ENCODE data around the gene SEMA4G.

The SEMA4G gene, protein sequence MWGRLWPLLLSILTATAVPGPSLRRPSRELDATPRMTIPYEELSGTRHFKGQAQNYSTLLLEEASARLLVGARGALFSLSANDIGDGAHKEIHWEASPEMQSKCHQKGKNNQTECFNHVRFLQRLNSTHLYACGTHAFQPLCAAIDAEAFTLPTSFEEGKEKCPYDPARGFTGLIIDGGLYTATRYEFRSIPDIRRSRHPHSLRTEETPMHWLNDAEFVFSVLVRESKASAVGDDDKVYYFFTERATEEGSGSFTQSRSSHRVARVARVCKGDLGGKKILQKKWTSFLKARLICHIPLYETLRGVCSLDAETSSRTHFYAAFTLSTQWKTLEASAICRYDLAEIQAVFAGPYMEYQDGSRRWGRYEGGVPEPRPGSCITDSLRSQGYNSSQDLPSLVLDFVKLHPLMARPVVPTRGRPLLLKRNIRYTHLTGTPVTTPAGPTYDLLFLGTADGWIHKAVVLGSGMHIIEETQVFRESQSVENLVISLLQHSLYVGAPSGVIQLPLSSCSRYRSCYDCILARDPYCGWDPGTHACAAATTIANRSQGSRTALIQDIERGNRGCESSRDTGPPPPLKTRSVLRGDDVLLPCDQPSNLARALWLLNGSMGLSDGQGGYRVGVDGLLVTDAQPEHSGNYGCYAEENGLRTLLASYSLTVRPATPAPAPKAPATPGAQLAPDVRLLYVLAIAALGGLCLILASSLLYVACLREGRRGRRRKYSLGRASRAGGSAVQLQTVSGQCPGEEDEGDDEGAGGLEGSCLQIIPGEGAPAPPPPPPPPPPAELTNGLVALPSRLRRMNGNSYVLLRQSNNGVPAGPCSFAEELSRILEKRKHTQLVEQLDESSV

GRCh38 chr10:100969187-100970075, at the start of gene SEMA4G:
SEMA4G (plus strand) TSS chr10:100969504; CDS start chr10:100972913, 3,409 bp downstream.
- DNase-seq: peak in 1 of 2 experiments; percentile 17

DNA sequence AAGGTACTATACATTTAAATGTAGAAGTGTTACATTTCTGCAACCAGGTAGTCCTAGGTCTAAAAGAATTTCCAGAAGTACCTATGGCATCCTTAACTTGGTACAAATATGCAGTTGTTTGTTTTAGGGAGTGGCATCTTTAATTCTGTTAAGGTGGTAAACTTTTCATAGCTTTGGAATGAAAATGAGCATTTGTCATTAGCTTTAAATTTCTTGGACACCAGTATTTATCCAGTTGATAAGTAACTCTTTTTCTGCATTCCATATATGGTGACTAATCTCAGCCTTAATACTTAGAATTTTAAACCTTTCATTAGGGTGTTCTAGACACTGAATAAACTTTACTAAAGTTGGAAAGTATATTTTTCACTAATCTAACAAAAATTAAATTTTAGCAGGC, 45.7 kb upstream of the SEMA4G start:
- DNase-seq: no peak

- no peak for DNase-seq
Observed at GRCh38 chr10:100927266-100927665, 42.0 kb upstream of the SEMA4G start.

- no peak for DNase-seq
Observed at GRCh38 chr10:100928039-100928438, 41.3 kb upstream of the SEMA4G start.

GRCh38 chr10:100930368-100930767, 38.9 kb upstream of the SEMA4G start:
- no peak for DNase-seq

- no peak for DNase-seq
Observed at GRCh38 chr10:100934084-100934659, 35.1 kb upstream of the SEMA4G start.

DNA sequence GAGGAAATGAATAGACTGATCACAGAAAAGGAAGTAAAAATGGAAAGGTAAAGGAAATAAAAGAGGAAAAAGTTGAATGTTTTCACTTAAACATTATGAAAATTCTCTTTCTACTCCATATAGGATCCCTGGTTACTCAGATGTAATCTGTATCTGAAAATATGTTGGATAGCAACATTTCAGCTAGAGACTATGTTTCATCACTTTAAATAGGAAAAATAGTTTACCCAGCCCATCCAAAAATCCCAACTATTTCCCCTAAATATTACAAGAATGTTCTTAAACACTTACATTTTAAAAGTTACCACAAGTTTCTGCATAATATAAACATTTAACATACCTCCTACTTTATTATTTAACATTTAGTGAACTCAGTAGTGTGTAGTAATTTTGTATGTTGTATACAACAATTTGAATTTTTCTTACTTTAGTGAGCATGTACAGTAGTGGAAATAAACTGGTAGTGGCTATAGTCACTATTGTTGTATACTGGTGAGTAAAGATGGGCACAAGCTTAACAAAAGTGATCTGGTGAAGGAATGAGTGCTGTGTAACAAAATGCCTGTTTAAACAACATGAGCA, 29.4 kb upstream of the SEMA4G start:
- no peak for DNase-seq

GRCh38 chr10:100942229-100942628, 27.1 kb upstream of the SEMA4G start:
- no peak for DNase-seq

DNA sequence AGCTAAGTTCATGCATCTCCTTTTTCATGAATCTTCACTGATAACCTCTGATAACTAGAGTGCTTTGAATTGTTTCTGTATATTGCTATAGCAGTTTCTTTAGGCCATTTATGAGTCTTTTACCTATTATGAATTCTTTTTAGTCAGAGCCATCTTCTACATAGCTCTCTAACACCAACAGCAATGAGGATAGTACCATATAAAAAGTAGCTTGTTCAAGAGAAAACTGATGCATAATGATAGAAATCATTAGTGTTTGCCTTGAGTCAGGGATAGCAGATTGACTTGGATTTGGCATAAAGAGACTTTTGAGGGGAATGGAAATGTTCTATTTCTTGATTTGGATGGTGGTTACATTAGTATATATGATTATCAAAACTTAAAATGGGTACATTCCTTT, 25.8 kb upstream of the SEMA4G start:
- DNase-seq: no peak

- DNase-seq: no peak
Observed at GRCh38 chr10:100945754-100946153, 23.6 kb upstream of the SEMA4G start.

DNA sequence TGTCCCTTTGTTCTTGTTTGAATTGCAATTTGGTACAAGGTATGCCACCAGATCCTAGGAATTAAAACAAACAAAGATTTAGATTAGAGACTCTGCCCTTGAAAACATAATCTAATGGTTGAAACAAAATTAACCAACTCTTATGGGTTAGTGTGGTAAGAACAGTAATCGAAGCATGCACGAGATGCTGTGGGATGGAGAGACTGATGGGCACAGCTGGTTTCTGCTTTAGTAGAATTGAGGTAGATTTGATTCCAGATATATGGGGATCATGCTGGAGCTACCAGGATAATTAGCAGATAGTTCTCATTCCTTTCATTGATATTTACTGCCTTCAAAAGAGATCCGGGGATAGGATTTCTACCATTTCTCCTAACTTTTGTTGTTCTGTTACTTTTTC, 20.4 kb upstream of the SEMA4G start:
- no peak for DNase-seq

DNA sequence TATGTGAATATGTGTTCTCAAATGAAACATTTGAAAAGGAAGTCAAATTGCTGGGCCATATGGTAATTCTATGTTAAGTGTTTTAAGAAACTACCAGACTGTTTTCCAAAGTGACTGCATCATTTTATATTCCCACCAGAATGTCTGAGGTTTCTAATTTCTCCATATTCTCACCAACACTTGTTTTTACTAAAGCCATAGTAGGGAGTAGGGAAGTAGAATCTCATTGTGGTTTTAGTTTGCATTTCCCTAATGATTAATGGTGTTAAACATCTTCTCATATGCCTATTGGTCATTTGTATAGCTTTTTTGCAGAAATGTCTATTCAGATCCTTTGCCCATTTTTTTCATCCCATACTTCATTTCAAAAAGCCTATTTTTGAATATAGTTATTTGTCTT, 9.1 kb upstream of the SEMA4G start:
- no peak for DNase-seq

GRCh38 chr10:100962351-100963080, 6.8 kb upstream of the SEMA4G start:
- DNase-seq: no peak

DNA sequence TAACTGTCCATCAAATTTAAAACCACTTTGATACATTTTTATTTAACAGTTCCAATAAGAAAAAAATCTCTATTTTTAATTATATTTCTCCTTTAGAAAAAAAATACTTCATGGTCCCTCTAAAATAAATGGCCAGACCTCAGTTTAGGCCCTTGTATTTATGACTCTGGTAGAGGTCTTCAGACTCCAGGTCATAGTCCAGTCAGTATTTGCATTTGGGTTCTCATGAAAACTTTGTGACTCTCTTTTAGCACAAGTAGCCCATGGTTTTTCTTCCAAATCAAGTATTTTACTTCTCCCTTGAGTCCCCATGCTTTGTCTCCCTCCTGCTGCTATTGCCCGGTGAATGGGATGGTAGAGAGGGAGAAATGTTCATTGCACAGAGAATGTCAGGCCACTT, 5.5 kb upstream of the SEMA4G start:
- DNase-seq: no peak

DNA sequence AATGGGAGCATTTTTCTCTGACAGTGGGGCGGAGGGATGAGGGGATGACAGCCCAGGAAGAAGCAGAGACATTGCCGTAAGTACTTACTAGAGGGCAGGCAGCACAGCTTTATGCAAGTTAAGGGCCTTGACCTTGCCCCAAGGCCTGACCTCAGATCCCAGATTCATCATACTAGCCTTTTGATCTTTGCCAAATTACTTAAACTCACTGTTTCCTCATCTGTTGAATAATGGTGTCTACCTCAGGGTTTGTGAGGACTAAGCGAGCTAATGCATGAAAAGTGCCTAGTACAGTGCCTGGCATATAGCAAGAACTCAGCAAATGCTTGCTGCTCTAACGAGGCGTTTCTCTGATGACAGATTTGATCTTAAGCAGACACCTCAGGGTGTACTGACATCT, 3.5 kb upstream of the SEMA4G start:
- DNase-seq: no peak

DNA sequence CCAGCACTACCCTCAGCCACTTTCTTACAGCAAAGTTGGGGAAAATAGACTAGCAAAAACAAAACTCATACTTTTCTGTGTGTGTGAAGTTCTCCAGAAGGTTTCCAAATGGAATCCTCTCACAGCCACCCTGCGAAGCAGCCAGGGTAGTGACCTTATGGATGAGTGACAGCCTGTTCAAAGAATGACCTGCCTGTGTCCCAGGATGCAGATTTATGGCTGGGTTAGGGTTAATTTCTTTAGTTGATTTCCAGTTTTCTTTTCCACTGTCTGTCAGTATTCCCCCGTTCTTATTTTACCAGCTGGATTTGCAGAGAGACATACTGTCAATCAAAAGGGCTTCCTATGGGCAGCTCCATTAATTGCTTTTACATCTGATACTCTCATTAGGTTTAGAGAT, 2.4 kb upstream of the SEMA4G start:
- DNase-seq: no peak

DNA sequence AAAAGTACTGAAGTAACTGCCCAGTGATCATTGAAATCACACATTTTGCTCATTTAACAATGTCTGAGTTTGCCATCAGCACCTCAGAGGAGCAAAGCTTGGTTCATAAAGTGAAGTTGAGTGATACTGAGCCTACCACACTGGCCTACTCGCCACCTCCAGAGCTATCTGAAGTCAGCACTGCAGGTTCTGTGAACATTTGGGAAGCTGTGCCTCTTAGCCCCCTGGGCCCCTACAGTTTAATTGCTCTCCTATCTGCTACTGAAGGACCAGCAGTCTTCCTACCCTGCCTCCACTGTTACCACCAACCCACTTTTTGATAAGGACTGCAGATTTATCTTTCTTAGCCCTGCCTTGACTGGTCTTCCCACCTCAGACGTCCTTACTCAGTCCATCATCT, 2.0 kb upstream of the SEMA4G start:
- DNase-seq: no peak

DNA sequence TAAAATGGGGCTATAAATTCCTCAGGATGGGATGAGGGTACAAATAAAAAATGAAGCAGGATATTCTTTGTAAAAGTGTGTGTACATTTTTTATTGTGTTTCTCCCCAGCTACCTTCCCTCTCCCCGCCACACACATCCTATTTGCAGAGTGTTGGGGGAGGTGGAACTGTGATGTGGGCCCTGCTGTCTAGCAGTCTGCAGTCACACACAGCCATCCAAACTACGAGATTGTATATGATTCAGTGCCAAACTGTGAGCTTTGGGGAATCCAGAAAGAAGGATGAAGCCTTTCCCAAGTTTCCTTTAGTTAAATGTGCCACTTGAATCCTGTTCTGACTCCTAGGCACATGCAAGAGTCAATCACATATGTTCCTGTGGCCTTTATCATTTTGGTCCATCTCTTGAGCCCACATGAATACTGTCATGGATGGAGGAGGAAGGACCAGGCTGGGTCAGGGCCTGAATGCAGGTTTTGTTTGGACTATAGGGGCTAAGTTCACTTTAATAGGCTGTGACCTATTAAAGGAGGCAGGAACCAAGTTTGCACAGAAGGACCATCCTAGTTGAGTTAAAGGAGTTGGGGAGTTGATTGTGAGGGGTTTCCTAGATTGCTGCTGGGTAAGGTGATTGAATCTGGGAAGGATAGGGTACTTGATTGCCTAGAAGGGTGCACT, 1.1 kb upstream of the SEMA4G start:
- no peak for DNase-seq

DNA sequence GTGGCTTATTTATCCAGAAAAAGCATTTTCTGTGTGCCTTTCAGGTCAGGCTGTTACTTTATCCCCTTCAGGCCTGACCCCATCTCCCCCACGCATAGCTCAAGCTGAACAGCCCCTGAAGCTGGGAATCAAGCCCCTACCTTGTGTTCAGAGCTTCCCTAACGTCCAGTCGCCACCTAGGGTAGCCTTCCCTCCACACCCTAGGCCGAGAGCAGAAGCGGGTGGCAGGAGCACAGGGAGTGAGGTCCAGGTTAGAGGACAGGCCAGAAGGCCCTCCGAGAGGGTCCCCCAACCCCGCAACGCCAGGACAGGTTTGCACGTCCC, 479 bp upstream of the SEMA4G start:
- no peak for DNase-seq

GRCh38 chr10:100970076-100970913, 991 bp downstream of the SEMA4G start:
- DNase-seq: no peak
